ENCODE measurements around the gene SLC43A1.
A peak's percentile ranks its signal among the peaks of the same experiment; 100 is the strongest.

SLC43A1 gene

DNA sequence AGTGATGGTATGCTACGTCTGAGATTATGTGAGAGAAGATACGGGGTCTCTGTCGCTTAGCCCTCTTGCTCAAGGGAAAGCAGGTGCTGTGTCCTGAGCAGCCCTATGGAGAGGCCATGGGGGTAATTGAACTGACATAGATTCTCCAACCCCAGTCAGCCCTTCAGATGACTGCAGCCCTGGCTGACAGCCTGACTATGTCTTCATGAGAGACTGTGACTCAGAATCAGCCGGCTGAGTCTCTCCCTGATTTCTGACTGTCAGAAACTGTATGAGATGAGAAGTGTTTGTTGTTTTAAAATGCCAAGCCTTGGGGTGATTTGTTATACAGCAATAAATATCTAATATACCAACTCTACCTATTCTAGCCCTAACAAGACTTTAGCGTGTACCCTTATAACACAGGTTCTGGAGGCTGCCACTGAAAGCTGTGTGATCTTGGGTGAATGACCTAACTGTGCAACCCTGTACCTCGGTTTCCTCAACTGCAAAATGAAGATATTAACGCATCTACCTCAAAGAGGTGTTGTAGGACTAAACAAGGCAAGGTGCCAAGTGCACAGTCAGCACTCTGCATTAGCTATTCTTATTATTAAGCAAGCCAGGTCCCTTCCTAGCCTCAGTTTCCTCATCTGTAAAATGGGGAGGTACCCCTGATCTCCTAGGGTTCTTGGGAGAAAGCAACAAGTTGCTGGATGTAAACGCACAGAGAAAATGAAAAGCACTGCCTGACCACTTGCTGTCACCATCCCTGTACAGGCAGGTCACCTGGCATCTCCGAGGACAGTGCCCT lies 24.9 kb downstream of the SLC43A1 start:
- no peaks in the 10 kb centered on the region for H3K27me3 ChIP-seq (ENCODE audit: control insufficient read depth in 3 of 3, insufficient read depth in 3 of 3, low read depth in 1 of 3, low read length in 3 of 3)
- H2AFZ ChIP-seq (ENCODE audit: low read length), result no peak overlapping the region
- no peak overlapping the region for H2BK120ac ChIP-seq (ENCODE audit: low read depth, low read length)
- peak overlapping the region; percentile 33 for H2BK15ac ChIP-seq (ENCODE audit: low read length)
- H4K8ac ChIP-seq (ENCODE audit: low read depth, low read length), result no peak overlapping the region
- no peak overlapping the region for H3K4me3 ChIP-seq (ENCODE audit: low read length in 2 of 2)
- H3K36me3 ChIP-seq (replicated peaks in 1 of 2; ENCODE audit: control insufficient read depth in 2 of 2, insufficient read depth in 2 of 2, low read length in 2 of 2), result no peaks in the 10 kb centered on the region
- no peak overlapping the region for H2BK5ac ChIP-seq (ENCODE audit: low read length)
- H3K23ac ChIP-seq (ENCODE audit: low read depth, low read length, poor library complexity), result peak overlapping the region; percentile 27
- H2BK12ac ChIP-seq (ENCODE audit: low read length), result peak overlapping the region; percentile 48
- no peaks in the 10 kb centered on the region for H3K9me3 ChIP-seq (replicated peaks in 1 of 2; ENCODE audit: control insufficient read depth in 2 of 2, insufficient read depth in 1 of 2, low read depth in 1 of 2, low read length in 2 of 2)
- no peaks in the 10 kb centered on the region for H3K79me1 ChIP-seq (ENCODE audit: low read depth, low read length)
- no peak overlapping the region for H3K9ac ChIP-seq (ENCODE audit: low read depth, low read length, poor library complexity)
- no peak overlapping the region for H3K4ac ChIP-seq (ENCODE audit: low read length)
- H4K91ac ChIP-seq (ENCODE audit: low read depth, low read length, poor library complexity), result no peak overlapping the region
- H3K27ac ChIP-seq (replicated peaks; ENCODE audit: low read length), result no peak overlapping the region
- no peak overlapping the region for H3K18ac ChIP-seq (ENCODE audit: low read length)
- H2AK5ac ChIP-seq (ENCODE audit: low read depth, low read length), result peak overlapping the region; percentile 92
- no peak for DNase-seq (ENCODE audit: low spot score)
- no peak overlapping the region for H3K4me2 ChIP-seq (ENCODE audit: insufficient read depth, low read length, poor library complexity, severe bottlenecking)
- no CpG with 5 or more reads among the region's 9 CpGs for WGBS, 2 donors (ENCODE audit: extremely low coverage in 2 of 2, insufficient read length in 2 of 2, insufficient replicate concordance in 1 of 2)
- peaks cover 5 to 12% of the 10 kb centered on the region in 2 donors for H3K4me1 ChIP-seq (ENCODE audit: control insufficient read depth in 2 of 2, insufficient read depth in 1 of 2, low read depth in 1 of 2, low read length in 2 of 2)
- no peak overlapping the region for H3K14ac ChIP-seq (ENCODE audit: low read length)

GRCh38 chr11:57487920-57488659 lies 27.4 kb downstream of the SLC43A1 start:
- no peak overlapping the region for H3K18ac ChIP-seq (ENCODE audit: low read length)
- no CpG with 5 or more reads among the region's 6 CpGs for WGBS, 2 donors (ENCODE audit: extremely low coverage in 2 of 2, insufficient read length in 2 of 2, insufficient replicate concordance in 1 of 2)
- no peak overlapping the region for H3K14ac ChIP-seq (ENCODE audit: low read length)
- H4K8ac ChIP-seq (ENCODE audit: low read depth, low read length), result no peak overlapping the region
- no peak overlapping the region for H3K27ac ChIP-seq (replicated peaks; ENCODE audit: low read length)
- H3K4me1 ChIP-seq (ENCODE audit: control insufficient read depth in 2 of 2, insufficient read depth in 1 of 2, low read depth in 1 of 2, low read length in 2 of 2), result peaks cover 7 to 18% of the 10 kb centered on the region in 2 donors
- H3K4me2 ChIP-seq (ENCODE audit: insufficient read depth, low read length, poor library complexity, severe bottlenecking), result no peak overlapping the region
- H3K4me3 ChIP-seq (ENCODE audit: low read length in 2 of 2), result no peak overlapping the region
- H4K91ac ChIP-seq (ENCODE audit: low read depth, low read length, poor library complexity), result no peak overlapping the region
- no peaks in the 10 kb centered on the region for H3K36me3 ChIP-seq (replicated peaks in 1 of 2; ENCODE audit: control insufficient read depth in 2 of 2, insufficient read depth in 2 of 2, low read length in 2 of 2)
- no peak overlapping the region for H2BK12ac ChIP-seq (ENCODE audit: low read length)
- H3K79me1 ChIP-seq (ENCODE audit: low read depth, low read length), result no peaks in the 10 kb centered on the region
- no peak overlapping the region for H2BK120ac ChIP-seq (ENCODE audit: low read depth, low read length)
- H3K9me3 ChIP-seq (replicated peaks in 1 of 2; ENCODE audit: control insufficient read depth in 2 of 2, insufficient read depth in 1 of 2, low read depth in 1 of 2, low read length in 2 of 2), result no peaks in the 10 kb centered on the region
- peak overlapping the region; percentile 49 for H2AFZ ChIP-seq (ENCODE audit: low read length)
- peaks cover 0 to 5% (median 0%) of the 10 kb centered on the region in 3 experiments for H3K27me3 ChIP-seq (ENCODE audit: control insufficient read depth in 3 of 3, insufficient read depth in 3 of 3, low read depth in 1 of 3, low read length in 3 of 3)
- H2BK5ac ChIP-seq (ENCODE audit: low read length), result no peak overlapping the region
- no peak overlapping the region for H2AK5ac ChIP-seq (ENCODE audit: low read depth, low read length)
- no peak overlapping the region for H3K23ac ChIP-seq (ENCODE audit: low read depth, low read length, poor library complexity)
- no peak for DNase-seq (ENCODE audit: low spot score)
- no peak overlapping the region for H2BK15ac ChIP-seq (ENCODE audit: low read length)
- no peak overlapping the region for H3K4ac ChIP-seq (ENCODE audit: low read length)
- H3K9ac ChIP-seq (ENCODE audit: low read depth, low read length, poor library complexity), result no peak overlapping the region

DNA sequence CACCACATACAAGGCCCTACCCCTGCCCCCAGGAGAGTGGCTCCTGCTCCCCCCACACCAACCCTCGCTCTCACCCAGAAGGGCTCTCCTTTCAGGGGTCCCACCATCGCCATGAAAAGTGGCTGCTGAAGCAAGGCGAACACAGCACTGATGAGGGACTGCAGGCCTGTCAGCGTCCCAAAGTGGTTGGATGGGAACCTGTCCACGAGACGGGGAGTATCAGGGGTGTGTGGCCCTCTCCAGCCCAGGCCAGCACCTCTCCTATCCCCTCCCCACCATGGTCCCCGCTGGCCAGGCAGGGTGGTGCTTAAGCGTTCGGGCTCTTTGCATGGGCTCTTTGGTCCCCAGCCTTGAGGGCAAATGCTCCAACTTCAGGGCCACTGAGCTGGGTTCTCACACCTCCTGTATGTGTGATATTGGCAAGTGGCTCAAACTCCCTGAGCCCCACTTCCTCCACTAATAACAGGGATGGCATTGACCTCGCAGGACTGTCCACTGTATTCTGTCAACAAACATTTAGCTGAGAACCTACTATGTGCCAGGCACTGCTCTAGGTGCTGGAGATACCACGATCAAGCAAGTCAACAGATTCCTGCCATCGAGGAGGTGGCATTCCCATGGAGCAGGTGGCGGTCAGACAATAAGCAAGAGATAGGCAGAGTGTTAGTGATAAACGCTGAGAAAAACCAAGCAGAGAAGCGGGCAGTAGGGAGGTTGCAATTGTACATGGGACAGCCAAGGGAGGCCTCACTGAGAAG lies 28.3 kb downstream of the SLC43A1 start:
- no peak for DNase-seq (ENCODE audit: low spot score)
- Histone ChIP-seq H3K27ac (replicated peaks; ENCODE audit: low read length) (no peak overlapping the region), H3K9me3 (replicated peaks in 1 of 2; ENCODE audit: control insufficient read depth in 2 of 2, insufficient read depth in 1 of 2, low read depth in 1 of 2, low read length in 2 of 2) (no peaks in the 10 kb centered on the region), H3K4me2 (ENCODE audit: insufficient read depth, low read length, poor library complexity, severe bottlenecking) (no peak overlapping the region), H3K23ac (ENCODE audit: low read depth, low read length, poor library complexity) (peak overlapping the region; percentile 74), H4K91ac (ENCODE audit: low read depth, low read length, poor library complexity) (no peak overlapping the region), H2AFZ (ENCODE audit: low read length) (no peak overlapping the region), H3K36me3 (replicated peaks in 1 of 2; ENCODE audit: control insufficient read depth in 2 of 2, insufficient read depth in 2 of 2, low read length in 2 of 2) (no peaks in the 10 kb centered on the region), H2AK5ac (ENCODE audit: low read depth, low read length) (peak overlapping the region; percentile 87), H3K4ac (ENCODE audit: low read length) (no peak overlapping the region), H2BK5ac (ENCODE audit: low read length) (no peak overlapping the region), H2BK120ac (ENCODE audit: low read depth, low read length) (no peak overlapping the region), H3K4me1 (ENCODE audit: control insufficient read depth in 2 of 2, insufficient read depth in 1 of 2, low read depth in 1 of 2, low read length in 2 of 2) (peaks cover 7 to 20% of the 10 kb centered on the region in 2 donors), H3K27me3 (ENCODE audit: control insufficient read depth in 3 of 3, insufficient read depth in 3 of 3, low read depth in 1 of 3, low read length in 3 of 3) (peaks cover 1 to 10% (median 3%) of the 10 kb centered on the region in 3 experiments), H2BK15ac (ENCODE audit: low read length) (no peak overlapping the region), H3K9ac (ENCODE audit: low read depth, low read length, poor library complexity) (peak overlapping the region; percentile 9), H4K8ac (ENCODE audit: low read depth, low read length) (no peak overlapping the region), H2BK12ac (ENCODE audit: low read length) (no peak overlapping the region), H3K18ac (ENCODE audit: low read length) (peak overlapping the region; percentile 52), H3K14ac (ENCODE audit: low read length) (no peak overlapping the region), H3K79me1 (ENCODE audit: low read depth, low read length) (no peaks in the 10 kb centered on the region), H3K4me3 (ENCODE audit: low read length in 2 of 2) (no peak overlapping the region)
- WGBS, 2 donors (ENCODE audit: extremely low coverage in 2 of 2, insufficient read length in 2 of 2, insufficient replicate concordance in 1 of 2), result no CpG with 5 or more reads among the region's 15 CpGs
